ENCODE results near the gene TNFRSF13B.
"Not testable (repeated sequence)": the region's sequence is repeated elsewhere in the genome, so short reads cannot be mapped to it uniquely, and the experiment has no call there.

The TNFRSF13B gene

GRCh38 chr17:16971458-16972338 lies at the start of gene TNFRSF13B:
TNFRSF13B (minus strand) TSS chr17:16972118; CDS start chr17:16972075, 43 bp downstream.
- no peak for DNase-seq (ENCODE audit: low read depth)

DNA sequence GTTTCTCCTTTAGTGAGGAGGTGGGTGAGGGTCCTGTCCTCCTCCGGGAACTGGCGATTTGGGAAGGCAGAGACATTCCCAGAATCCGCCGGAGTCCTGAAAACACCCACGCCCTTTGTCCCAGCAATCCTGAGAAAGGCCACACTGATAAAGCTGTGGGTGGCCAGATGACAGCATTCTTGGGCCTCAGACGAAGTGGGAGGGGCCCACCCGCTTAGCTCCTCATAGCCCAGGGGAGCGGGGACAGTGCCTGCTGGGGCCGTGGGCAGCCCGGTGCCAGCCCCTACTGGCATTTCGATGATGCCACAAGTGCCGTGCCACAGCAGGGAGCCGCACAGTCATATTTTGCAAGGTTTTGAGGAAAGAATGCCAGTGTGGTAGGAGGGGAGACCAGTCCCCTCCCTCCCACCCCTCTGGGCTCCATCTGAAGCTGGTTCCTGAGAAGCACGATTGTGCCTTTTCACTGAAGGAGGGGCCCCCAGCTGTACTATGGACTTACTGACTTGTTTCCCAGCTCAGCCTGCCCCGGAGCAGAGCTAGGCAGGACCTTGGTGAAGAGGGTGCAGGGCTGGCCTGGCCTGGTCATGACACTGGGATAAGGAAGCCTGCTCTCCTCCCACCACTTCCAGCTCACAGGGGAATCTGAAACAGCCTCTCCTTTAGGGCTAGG lies 49.4 kb upstream of the TNFRSF13B start:
- DNase-seq (ENCODE audit: low read depth), result no peak

- DNase-seq (ENCODE audit: low read depth), result no peak
Observed at GRCh38 chr17:17020821-17021193, 48.9 kb upstream of the TNFRSF13B start.

GRCh38 chr17:17019891-17020456 lies 48.1 kb upstream of the TNFRSF13B start:
- DNase-seq (ENCODE audit: low read depth), result no peak

GRCh38 chr17:17019430-17019762 lies 47.5 kb upstream of the TNFRSF13B start:
- no peak for DNase-seq (ENCODE audit: low read depth)

DNA sequence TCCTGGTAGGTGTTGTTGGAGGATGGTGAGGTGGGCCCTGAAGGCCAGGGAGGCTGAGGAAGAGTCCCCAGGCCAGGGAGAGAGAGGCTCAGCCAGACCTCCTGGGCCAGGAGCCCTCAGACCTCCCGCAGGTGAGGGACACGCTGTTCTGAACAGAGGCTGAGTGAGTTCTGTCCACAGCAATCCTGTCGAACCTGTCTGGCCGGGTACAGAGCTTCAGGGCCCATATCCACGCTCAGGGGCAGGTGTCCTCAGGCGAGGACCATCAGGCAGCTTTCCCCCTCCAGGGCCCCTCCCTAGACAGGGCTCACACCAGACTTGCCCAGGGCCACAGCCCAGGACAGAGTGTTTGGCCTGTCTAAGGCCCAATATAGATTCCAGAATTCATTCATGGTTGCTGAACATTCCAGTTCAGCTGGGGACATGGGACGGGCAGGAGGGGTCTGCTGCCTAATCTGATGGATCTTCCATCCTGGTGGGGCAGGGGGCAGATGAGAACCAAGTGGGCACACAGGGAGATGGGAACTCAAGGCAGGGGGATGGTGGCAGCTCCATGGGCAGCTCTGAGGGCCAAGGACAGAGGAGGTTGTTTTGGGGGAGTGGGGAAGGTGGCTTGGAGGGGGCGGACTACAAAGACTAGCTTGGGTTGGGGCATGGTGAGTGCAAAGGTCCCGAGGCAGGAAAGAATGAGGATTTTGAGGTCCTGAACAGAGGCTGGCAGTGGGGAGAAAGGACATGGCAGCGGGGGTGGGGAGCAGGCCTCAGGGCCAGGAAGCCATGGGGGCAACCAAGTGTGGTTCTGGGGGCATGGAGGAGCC lies 46.9 kb upstream of the TNFRSF13B start:
- DNase-seq (ENCODE audit: low read depth), result no peak

- no peak for DNase-seq (ENCODE audit: low read depth)
Observed at GRCh38 chr17:17018021-17018441, 46.1 kb upstream of the TNFRSF13B start.

- no peak for DNase-seq (ENCODE audit: low read depth)
Observed at GRCh38 chr17:17017343-17018014, 45.6 kb upstream of the TNFRSF13B start.

DNA sequence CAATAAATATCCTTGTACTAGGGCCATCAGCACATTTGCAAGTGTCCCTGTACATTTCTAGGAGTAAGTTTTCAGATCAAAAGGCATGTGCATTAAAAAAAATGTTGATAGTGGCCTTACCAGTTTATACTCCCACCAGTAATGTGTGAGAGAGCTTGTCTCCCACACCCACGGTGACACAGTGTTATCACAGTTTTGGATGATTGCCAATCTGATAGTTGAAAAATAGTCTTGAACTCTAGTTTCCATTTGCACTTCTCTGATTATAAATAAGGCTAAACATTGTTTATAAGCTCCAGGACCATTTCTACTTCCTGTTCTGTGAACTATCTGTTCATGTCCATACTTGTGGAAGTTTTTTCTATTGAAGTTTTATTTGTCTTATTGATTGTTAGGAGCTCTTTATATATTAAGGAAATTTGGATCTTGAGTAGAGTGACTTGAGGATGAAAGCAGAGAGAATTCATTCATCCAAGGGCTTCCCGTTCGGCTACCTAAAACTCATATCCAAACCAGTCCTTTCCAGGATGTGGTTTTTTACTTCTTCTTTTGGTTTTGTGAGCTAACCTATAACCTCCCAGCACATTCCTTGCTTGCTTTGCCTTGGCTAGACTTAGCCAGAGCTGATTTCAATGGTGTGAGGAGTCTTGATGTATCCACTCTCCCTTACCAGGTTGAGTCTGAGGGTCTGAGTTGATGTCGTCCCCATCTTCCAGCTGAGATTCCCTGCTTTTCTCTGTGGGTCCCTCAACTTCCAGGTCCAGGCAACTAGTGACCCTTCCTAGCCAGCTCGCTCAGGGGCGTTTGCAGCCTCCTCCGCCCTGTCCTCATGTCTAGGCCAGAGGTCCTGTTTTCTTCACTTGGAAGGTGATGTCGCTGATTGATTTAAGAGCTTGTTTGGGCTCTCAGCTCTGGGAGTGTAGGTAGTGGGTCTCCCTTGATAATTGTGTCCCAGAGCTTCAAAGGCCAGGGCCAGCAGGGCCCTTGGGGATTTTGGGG lies 44.6 kb upstream of the TNFRSF13B start:
- not testable (repeated sequence) for DNase-seq (ENCODE audit: low read depth)

DNA sequence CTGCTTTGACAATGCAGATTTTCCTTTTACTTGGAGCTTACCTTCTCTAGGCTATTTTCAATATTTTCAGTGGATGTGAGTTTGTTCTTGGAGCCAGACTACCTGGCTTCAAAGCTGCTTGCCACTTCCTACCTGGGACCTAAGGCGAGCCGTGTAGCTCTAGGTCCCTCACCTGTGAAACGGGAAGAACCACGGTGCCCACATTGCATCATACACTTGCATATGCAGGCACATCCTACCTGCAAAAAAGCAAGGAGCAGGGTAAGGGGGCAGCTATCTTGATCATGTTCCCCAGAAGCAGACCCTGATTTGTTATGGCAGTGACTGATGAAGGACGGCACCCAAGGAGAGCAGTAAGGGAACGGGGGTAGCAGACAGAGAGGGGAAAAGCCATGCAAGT lies 43.3 kb upstream of the TNFRSF13B start:
- DNase-seq (ENCODE audit: low read depth), result no peak

DNA sequence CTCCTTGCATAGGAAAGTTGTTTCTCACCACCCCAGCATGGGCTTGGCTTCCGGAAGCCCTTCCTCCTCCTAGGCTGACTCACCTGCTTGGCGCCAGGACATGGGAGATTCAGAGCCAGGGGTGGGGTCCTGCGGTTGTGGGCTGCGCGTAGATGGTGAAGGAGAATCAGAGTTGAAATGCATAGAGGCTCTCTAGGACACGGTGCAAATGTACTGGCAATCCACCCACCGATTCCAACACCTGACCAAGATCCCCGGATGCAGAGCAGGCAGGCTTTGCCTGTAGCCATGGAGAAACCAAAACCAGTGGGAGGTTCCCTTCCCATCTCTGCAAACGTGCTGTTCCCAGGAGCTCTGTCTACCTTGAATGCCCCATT lies 42.8 kb upstream of the TNFRSF13B start:
- DNase-seq (ENCODE audit: low read depth), result not testable (repeated sequence)

DNA sequence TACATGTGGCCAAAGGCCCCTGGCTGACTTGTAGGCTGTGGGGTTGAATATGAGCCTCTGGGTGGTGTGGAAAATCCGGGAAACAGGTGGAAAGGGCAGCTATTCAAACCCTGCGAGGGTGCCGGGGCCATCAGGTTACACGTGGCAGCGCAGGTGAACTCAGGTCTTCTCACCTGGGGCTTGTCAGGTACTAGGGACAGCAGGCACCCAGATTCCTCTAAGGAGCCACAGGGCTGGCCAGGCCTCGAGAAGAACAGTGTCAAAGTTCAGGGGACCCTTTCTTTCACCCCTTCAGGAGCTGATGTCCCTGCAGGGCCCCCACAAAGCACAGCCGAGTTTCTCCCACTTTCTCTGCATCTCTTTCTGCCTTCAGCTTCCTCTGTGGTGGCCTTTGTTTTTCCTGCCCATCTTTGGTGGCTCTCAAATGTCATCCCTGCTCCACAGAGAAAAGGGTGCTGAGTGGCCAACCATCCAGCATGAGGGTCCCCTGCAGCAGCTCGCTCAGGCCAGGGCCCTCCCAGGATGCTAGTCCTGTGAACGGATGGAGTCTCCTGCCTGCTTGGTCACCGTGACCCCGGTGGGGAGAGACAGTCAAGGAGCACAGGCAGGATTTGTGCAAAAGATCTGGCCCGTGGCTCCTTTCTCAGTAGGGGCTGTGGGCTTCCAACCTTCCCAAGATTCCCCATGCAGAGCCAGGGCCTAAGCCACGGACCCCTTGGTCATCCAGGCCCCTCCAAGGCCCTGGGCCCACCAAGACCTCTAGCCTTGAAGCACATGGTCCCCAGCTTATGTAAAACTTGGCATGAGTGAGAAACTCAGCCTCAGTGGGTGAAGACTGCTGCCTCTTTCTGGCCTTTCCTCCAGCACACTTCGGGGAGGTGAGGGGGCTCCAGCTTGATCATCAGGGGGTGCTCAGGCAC lies 42.2 kb upstream of the TNFRSF13B start:
- not testable (repeated sequence) for DNase-seq (ENCODE audit: low read depth)

GRCh38 chr17:17011043-17011907 lies 39.4 kb upstream of the TNFRSF13B start:
- DNase-seq (ENCODE audit: low read depth), result not testable (repeated sequence)

- not testable (repeated sequence) for DNase-seq (ENCODE audit: low read depth)
Observed at GRCh38 chr17:17010545-17011034, 38.7 kb upstream of the TNFRSF13B start.

- DNase-seq (ENCODE audit: low read depth), result not testable (repeated sequence)
Observed at GRCh38 chr17:17009972-17010371, 38.1 kb upstream of the TNFRSF13B start.

- not testable (repeated sequence) for DNase-seq (ENCODE audit: low read depth)
Observed at GRCh38 chr17:17008621-17009397, 36.9 kb upstream of the TNFRSF13B start.

DNA sequence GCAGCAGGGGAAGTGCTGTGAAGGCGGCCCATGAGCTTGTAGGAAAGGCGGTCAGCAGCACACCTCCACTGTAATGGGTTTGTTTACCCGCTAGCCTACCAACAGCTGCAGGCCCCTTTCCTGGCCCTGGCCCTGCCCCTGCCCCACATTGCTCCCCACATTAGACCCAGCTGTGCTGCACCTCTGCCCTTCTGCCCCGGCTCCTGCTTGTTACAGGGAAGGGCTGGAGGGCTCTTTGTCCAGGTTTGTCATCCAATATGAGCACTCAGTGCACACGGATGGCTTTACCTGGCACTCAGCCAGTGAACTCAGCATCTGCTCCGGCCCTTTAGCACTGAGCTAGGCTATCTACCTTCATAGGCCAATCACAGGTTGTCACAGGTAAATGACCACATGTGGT lies 36.0 kb upstream of the TNFRSF13B start:
- not testable (repeated sequence) for DNase-seq (ENCODE audit: low read depth)

All from activated T-helper 1 cell treated with Interleukin-2 at 50 U/mL for 16 hours (primary cell).